GM12878 (cell line): ENCODE results near the gene NTN1. TPM values are rescaled to one million over a fixed set of nuclear protein-coding genes. Genes with fewer than 3 reads are reported as not detected.

Source experiments
- ATAC-seq: fragments of 200-7000 bp; cut with Tn5 transposase; 3 replicates; pipeline ENCODE4 v1.9.1; 2020; ENCODE audit warnings: mild to moderate bottlenecking, moderate library complexity
- BruUV-seq: library from RNA; stranded (reverse); fragments of 400-500 nt; replicated peaks from 2 replicates; lab custom pipeline; 2021; lab: Mats Ljungman, UMichigan
- CTCF ChIA-PET: fragments of 300-600 bp; sonication (Branson Sonifier 250); formaldehyde crosslinking; extraction: SDS; loops from one replicate; lab custom pipeline; 2021; ENCODE audit warnings: inconsistent platforms; lab: Yijun Ruan, JAX
- POLR2A ChIA-PET: fragments of 350-600 bp; formaldehyde crosslinking; extraction: SDS; loops from one replicate; lab custom pipeline; 2021; ENCODE audit warnings: inconsistent platforms; lab: Charles Lee
- RAD21 ChIA-PET: fragments of 300-600 bp; sonication (Branson Sonifier 250); formaldehyde crosslinking; loops from one replicate; lab custom pipeline; 2023; ENCODE audit warnings: antibody characterized with exemption; ENCODE audit not compliant: unreplicated experiment; lab: Charles Lee
- SMC1A ChIA-PET: fragments of 300-600 bp; sonication (Branson Sonifier 250); formaldehyde crosslinking; loops from one replicate; lab custom pipeline; 2023; ENCODE audit not compliant: unreplicated experiment, uncharacterized antibody; lab: Charles Lee
- DNase-seq: peaks from one replicate; pipeline ENCODE4 v3.0.0-alpha.2; 2011; ENCODE audit warnings: low read depth, low spot score
- FAIRE-seq: peaks from 3 replicates; lab custom pipeline; 2011; peaks lifted over from hg19 to GRCh38; lab: Jason Lieb, UNC
- H2AFZ ChIP-seq: 2 replicates; pipeline ENCODE4 v1.6.0; 2011; ENCODE audit warnings: low read depth, low read length, control low read depth; ENCODE audit not compliant: control insufficient read depth
- H3K27ac ChIP-seq: 2 replicates; pipeline ENCODE4 v1.5.1; 2011; ENCODE audit warnings: control low read depth; ENCODE audit not compliant: control insufficient read depth, insufficient read depth
- H3K27me3 ChIP-seq, 2 experiments: replicated peaks in 1 of 2; 2 replicates each; pipeline versions ENCODE4 v1.6.0 to v1.6.1; 2011; ENCODE audit warnings: low read length in 1 of 2; ENCODE audit not compliant: control insufficient read depth in 2 of 2, insufficient read depth in 2 of 2
- H3K36me3 ChIP-seq, 2 experiments: 2 replicates each; pipeline ENCODE4 v1.5.1; 2011; ENCODE audit warnings: low read length in 1 of 2; ENCODE audit not compliant: control insufficient read depth in 2 of 2, insufficient read depth in 2 of 2
- H3K4me1 ChIP-seq: 2 replicates; pipeline ENCODE4 v1.6.1; 2011; ENCODE audit warnings: mild to moderate bottlenecking, low read length, moderate library complexity, mixed read lengths; ENCODE audit not compliant: control insufficient read depth, insufficient read depth
- H3K4me2 ChIP-seq: 2 replicates; pipeline ENCODE4 v1.6.0; 2011; ENCODE audit warnings: control low read depth; ENCODE audit not compliant: control insufficient read depth, insufficient read depth
- H3K4me3 ChIP-seq: fragments of 200-600 bp; sonication (generic); 2 replicates; pipeline ENCODE4 v1.5.1; 2016
- H3K79me2 ChIP-seq: 2 replicates; pipeline ENCODE4 v1.6.0; 2011; ENCODE audit warnings: low read length; ENCODE audit not compliant: control insufficient read depth, insufficient read depth
- H3K9ac ChIP-seq: 2 replicates; pipeline ENCODE4 v1.8.0; 2011; ENCODE audit warnings: low read length, control low read depth, mixed read lengths; ENCODE audit not compliant: control insufficient read depth, insufficient read depth
- H3K9me3 ChIP-seq: replicated peaks from 3 replicates; pipeline ENCODE4 v1.5.1; 2011; ENCODE audit warnings: mild to moderate bottlenecking, low read length; ENCODE audit not compliant: control insufficient read depth, insufficient read depth
- H4K20me1 ChIP-seq: 2 replicates; pipeline ENCODE4 v1.6.0; 2011; ENCODE audit not compliant: control insufficient read depth, insufficient read depth
- BACH1 ChIP-seq: fragments of 450-650 bp; IDR thresholded peaks from 2 replicates; pipeline ENCODE4 v1.6.1; 2017; ENCODE audit warnings: mild to moderate bottlenecking, borderline replicate concordance
- CHD1 ChIP-seq: IDR thresholded peaks from 2 replicates; pipeline ENCODE4 v1.6.1; 2012; ENCODE audit warnings: low read depth, low read length, improper control_type of control experiment
- CREB1 ChIP-seq: IDR thresholded peaks from 2 replicates; pipeline ENCODE4 v1.6.1; 2012; ENCODE audit warnings: low read depth, mild to moderate bottlenecking, inconsistent platforms
- E4F1 ChIP-seq: fragments of 450-650 bp; IDR thresholded peaks from 2 replicates; pipeline ENCODE4 v1.6.1; 2018; ENCODE audit warnings: borderline replicate concordance, mild to moderate bottlenecking; ENCODE audit not compliant: partially characterized antibody
- EZH2 ChIP-seq: IDR thresholded peaks from 2 replicates; pipeline ENCODE4 v1.6.1; 2012; ENCODE audit warnings: low read depth, mild to moderate bottlenecking, control low read depth, inconsistent platforms, low read length, borderline replicate concordance; ENCODE audit not compliant: control insufficient read depth
- FOXM1 ChIP-seq: IDR thresholded peaks from 2 replicates; pipeline ENCODE4 v1.6.1; 2012; ENCODE audit warnings: low read depth, mild to moderate bottlenecking, inconsistent platforms, low read length, moderate library complexity
- JUND ChIP-seq: IDR thresholded peaks from 2 replicates; pipeline ENCODE4 v1.6.1; 2012; ENCODE audit warnings: low read depth, mild to moderate bottlenecking, low read length, improper control_type of control experiment, moderate library complexity
- MTA3 ChIP-seq: IDR thresholded peaks from 2 replicates; pipeline ENCODE4 v1.6.1; 2012; ENCODE audit warnings: low read length, inconsistent platforms, borderline replicate concordance
- NKRF ChIP-seq: fragments of 450-650 bp; conservative IDR thresholded peaks from 2 replicates; pipeline ENCODE4 v1.6.1; 2017; ENCODE audit warnings: mild to moderate bottlenecking, moderate library complexity
- RELA ChIP-seq: fragments of 450-650 bp; IDR thresholded peaks from 2 replicates; pipeline ENCODE4 v1.8.0; 2014; ENCODE audit warnings: borderline replicate concordance; ENCODE audit not compliant: partially characterized antibody
- REST ChIP-seq: IDR thresholded peaks from 2 replicates; pipeline ENCODE4 v1.6.1; 2012; ENCODE audit warnings: mild to moderate bottlenecking, low read depth, low read length
- SIX5 ChIP-seq: IDR thresholded peaks from 2 replicates; pipeline ENCODE4 v1.6.1; 2011; ENCODE audit warnings: mild to moderate bottlenecking, low read depth, low read length, moderate library complexity; ENCODE audit not compliant: severe bottlenecking
- SP1 ChIP-seq: IDR thresholded peaks from one replicate; pipeline ENCODE4 v1.6.1; 2011; ENCODE audit warnings: low read depth, low read length
- SREBF2 ChIP-seq: IDR thresholded peaks from 2 replicates; pipeline ENCODE4 v1.6.1; 2012; ENCODE audit warnings: mild to moderate bottlenecking, low read length
- ZNF622 ChIP-seq: fragments of 450-650 bp; IDR thresholded peaks from 2 replicates; pipeline ENCODE4 v1.6.1; 2017; ENCODE audit warnings: mild to moderate bottlenecking, inconsistent platforms
- WGBS: methylation state at CpG from one replicate; pipeline ENCODE4 v1.1.6; 2016; ENCODE audit warnings: low lambda C conversion rate; ENCODE audit not compliant: insufficient replicate concordance, insufficient coverage; ENCODE audit errors: missing lambda C conversion rate; 5-methylcytosine and 5-hydroxymethylcytosine counted together
- in situ Hi-C: fragments of 300-500 bp; cut with MboI; formaldehyde crosslinking; loops from 9 replicates; pipeline ENCODE4 v1.14.3; 2018; ENCODE audit warnings: mixed read lengths
- intact Hi-C: fragments of 100-400 bp; cut with micrococcal nuclease; formaldehyde crosslinking; loops from one replicate; pipeline ENCODE4 v1.14.2; 2022; ENCODE audit not compliant: unreplicated experiment
- polyA plus RNA-seq, 11 experiments: library from polyadenylated mRNA; depleted of rRNA in 4 of 11; unstranded in 6 of 11; stranded (reverse) in 5 of 11; fragments of >200 nt; fragmentation: Nextera tagmentation in 4 of 11; fragmentation: Illumina TruSeq in 1 of 11; extraction: Ambion mirVana in 4 of 11; extraction: Trizol in 1 of 11; gene quantifications; 1 replicate in 1 of 11; 2 replicates in 10 of 11; pipeline versions ENCODE4 v1.2.1 to v1.2.3, GENCODE V29; 2011 to 2016; ENCODE audit warnings: inconsistent platforms in 2 of 11, missing spikeins in 2 of 11, low read depth in 1 of 11
- total RNA-seq, 4 experiments: library from RNA; depleted of rRNA in 3 of 4; stranded (reverse); fragments of >200 nt in 3 of 4; fragmentation: Illumina TruSeq in 1 of 4; extraction: Trizol in 1 of 4; gene quantifications; 2 replicates each; pipeline versions ENCODE4 v1.2.1 to v1.2.3, GENCODE V29; 2013 to 2021

Gene NTN1
- total and polyA plus RNA-seq, 10 of the 15 experiments (the other 5 are each of a cell fraction or from before 2014, with no cell fraction given), result 0.02 to 0.89 (median 0.35) TPM

GRCh38 chr17:9285602-9286427 lies 264.5 kb downstream of the NTN1 start (continued):
- TF ChIP-seq JUND (no peak), EZH2 (no peak), SIX5 (no peak), RELA (no peak), REST (no peak)

- WGBS, result 88% methylated on average over 7 of the region's 7 CpGs
- H3K4me1 ChIP-seq, result peaks cover 13% of the 10 kb centered on the region
- ChIA-PET SMC1A (interaction anchor here (0.6 to 1.0 kb wide), 2 partner anchors 11 to 74 kb away, joined by 3 to 4 read pairs; no protein-coding TSS in a partner anchor), POLR2A (no interaction called here), CTCF (no interaction called here), RAD21 (no interaction called here)
- no peak overlapping the region for H3K9ac ChIP-seq
- no peaks in the 10 kb centered on the region for H3K79me2 ChIP-seq
- DNase-seq (no peak), ATAC-seq (no peak), FAIRE-seq (no peak)
- no peak overlapping the region for H2AFZ ChIP-seq
- H3K9me3 ChIP-seq, result no peaks in the 10 kb centered on the region
- H3K4me3 ChIP-seq, result no peak overlapping the region
- no peaks in the 10 kb centered on the region for H4K20me1 ChIP-seq
- intact Hi-C loops, result no loop called here
- H3K4me2 ChIP-seq, result no peak overlapping the region
- no peak overlapping the region for H3K27ac ChIP-seq
- H3K27me3 ChIP-seq, result no peaks in the 10 kb centered on the region
- in situ Hi-C loops, result no loop called here
- BruUV-seq, result no TSS peak
- no peaks in the 10 kb centered on the region for H3K36me3 ChIP-seq
- no peak for TF ChIP-seq SP1
- TF ChIP-seq FOXM1, result no peak
- no peak for TF ChIP-seq BACH1
- no peak for TF ChIP-seq MTA3
- no peak for TF ChIP-seq E4F1
- TF ChIP-seq NKRF, result no peak
- TF ChIP-seq CHD1, result no peak
- no peak for TF ChIP-seq SREBF2
- no peak for TF ChIP-seq CREB1
- no peak for TF ChIP-seq ZNF622
These were observed 265.1 kb downstream of the NTN1 start for GRCh38 chr17:9286434-9286833.
